ENCODE data around the gene PPP1R2B. TPM values are rescaled to one million over a fixed set of nuclear protein-coding genes. Genes with fewer than 3 reads are reported as not detected.

The PPP1R2B gene
- total and polyA plus RNA-seq, 8 donors: not detected

- no peaks in the 10 kb centered on the region for H3K9me3 ChIP-seq
- 80 to 90% (median 88%) methylated on average over 4 of the region's 4 CpGs for WGBS, 5 donors
Measured at GRCh38 chr5:156824241-156824640, 25.9 kb upstream of the PPP1R2B start.

GRCh38 chr5:156824800-156825199, 25.3 kb upstream of the PPP1R2B start:
- 6 to 14% (median 10%) methylated on average over 2 of the region's 2 CpGs for WGBS, 5 donors
- Histone ChIP-seq H3K27ac (no peak overlapping the region), H3K9me3 (no peaks in the 10 kb centered on the region), H3K36me3 (no peaks in the 10 kb centered on the region), H3K27me3 (no peaks in the 10 kb centered on the region), H3K4me3 (no peak overlapping the region), H3K4me1 (no peaks in the 10 kb centered on the region)
- TF ChIP-seq EP300 (IDR thresholded peaks at IDR 0.05) (no peak), POLR2AphosphoS5 (IDR thresholded peaks at IDR 0.05) (no peak), POLR2A (IDR thresholded peaks at IDR 0.05) (no peak), CTCF (IDR thresholded peaks at IDR 0.05) (peak in 4 of 7 experiments; percentile 5 to 43 (median 16))
- peak in 1 of 2 donors; percentile 80 for DNase-seq
- intact Hi-C loops (cut with DNase I; ENCODE audit: low total_unique reads): loop anchor here (10.0 kb wide), 1 partner anchor 880 kb away; no protein-coding TSS in a partner anchor

More at GRCh38 chr5:156824241-156824640, 25.9 kb upstream of the PPP1R2B start:
- H3K4me1 ChIP-seq: no peaks in the 10 kb centered on the region
- H3K27ac ChIP-seq: no peak overlapping the region
- no peaks in the 10 kb centered on the region for H3K36me3 ChIP-seq
- intact Hi-C loops (cut with DNase I; ENCODE audit: low total_unique reads): loop anchor here (10.0 kb wide), 1 partner anchor 879 kb away; no protein-coding TSS in a partner anchor
- H3K27me3 ChIP-seq: no peaks in the 10 kb centered on the region
- no peak overlapping the region for H3K4me3 ChIP-seq
- no peak for DNase-seq
- TF ChIP-seq EP300 (IDR thresholded peaks at IDR 0.05) (no peak), CTCF (IDR thresholded peaks at IDR 0.05) (no peak), POLR2AphosphoS5 (IDR thresholded peaks at IDR 0.05) (no peak), POLR2A (IDR thresholded peaks at IDR 0.05) (no peak)

GRCh38 chr5:156825688-156826087, 24.4 kb upstream of the PPP1R2B start:
- H3K4me3 ChIP-seq: no peak overlapping the region
- intact Hi-C loops (cut with DNase I; ENCODE audit: low total_unique reads): loop anchor here (10.0 kb wide), 1 partner anchor 881 kb away; no protein-coding TSS in a partner anchor
- no peaks in the 10 kb centered on the region for H3K9me3 ChIP-seq
- H3K27ac ChIP-seq: no peak overlapping the region
- 61 to 75% (median 63%) methylated on average over 3 of the region's 3 CpGs for WGBS, 5 donors
- H3K4me1 ChIP-seq: no peaks in the 10 kb centered on the region
- DNase-seq: no peak
- no peak for TF ChIP-seq POLR2A (IDR thresholded peaks at IDR 0.05)
- no peak for TF ChIP-seq EP300 (IDR thresholded peaks at IDR 0.05)
- no peak for TF ChIP-seq POLR2AphosphoS5 (IDR thresholded peaks at IDR 0.05)
- TF ChIP-seq CTCF (IDR thresholded peaks at IDR 0.05): no peak
- H3K27me3 ChIP-seq: no peaks in the 10 kb centered on the region
- H3K36me3 ChIP-seq: no peaks in the 10 kb centered on the region

GRCh38 chr5:156826150-156826549, 23.9 kb upstream of the PPP1R2B start:
- no peak for DNase-seq
- Histone ChIP-seq H3K4me1 (no peaks in the 10 kb centered on the region), H3K36me3 (no peaks in the 10 kb centered on the region), H3K27ac (no peak overlapping the region), H3K4me3 (no peak overlapping the region), H3K9me3 (no peaks in the 10 kb centered on the region), H3K27me3 (no peaks in the 10 kb centered on the region)
- TF ChIP-seq POLR2AphosphoS5 (IDR thresholded peaks at IDR 0.05) (no peak), CTCF (IDR thresholded peaks at IDR 0.05) (no peak), EP300 (IDR thresholded peaks at IDR 0.05) (no peak), POLR2A (IDR thresholded peaks at IDR 0.05) (no peak)
- 72 to 83% (median 76%) methylated on average over 4 of the region's 4 CpGs for WGBS, 5 donors
- intact Hi-C loops (cut with DNase I; ENCODE audit: low total_unique reads): loop anchor here (10.0 kb wide), 1 partner anchor 881 kb away; no protein-coding TSS in a partner anchor

Measured in stomach (tissue), 9 donors.